Caco-2 (cell line): Measurements from ENCODE around the gene RPS24. TPM values are rescaled to one million over a fixed set of nuclear protein-coding genes. Genes with fewer than 3 reads are reported as not detected.
A peak's percentile ranks its signal among the peaks of the same experiment; 100 is the strongest.

Experiments used
- BruUV-seq: library from RNA; stranded (reverse); fragments of 400-500 nt; replicated peaks from 2 replicates; lab custom pipeline; 2021; lab: Mats Ljungman, UMichigan
- CTCF ChIA-PET: fragments of 300-600 bp; sonication (Branson Sonifier 250); formaldehyde crosslinking; loops from one replicate; lab custom pipeline; 2022; ENCODE audit warnings: antibody characterized with exemption; lab: Charles Lee
- POLR2A ChIA-PET: fragments of 300-600 bp; sonication (Branson Sonifier 250); formaldehyde crosslinking; loops from one replicate; lab custom pipeline; 2022; ENCODE audit warnings: antibody characterized with exemption; lab: Charles Lee
- DNase-seq, 2 experiments: peaks; one replicate each; pipeline versions ENCODE4 v3.0.0 to v3.0.0-alpha.2; 2020 to 2022
- H3K27me3 ChIP-seq: replicated peaks from 2 replicates; pipeline ENCODE4 v1.6.0; 2011; ENCODE audit warnings: low read length; ENCODE audit not compliant: control insufficient read depth, insufficient read depth
- H3K36me3 ChIP-seq: 2 replicates; pipeline ENCODE4 v1.5.1; 2011; ENCODE audit warnings: low read length; ENCODE audit not compliant: control insufficient read depth, insufficient read depth
- H3K4me1 ChIP-seq: fragments of 250-450 bp; sonication (Bioruptor Pico); 2 replicates; pipeline ENCODE4 v1.5.1; 2020; ENCODE audit warnings: mild to moderate bottlenecking
- H3K4me3 ChIP-seq: 2 replicates; pipeline ENCODE4 v1.5.1; 2011; ENCODE audit warnings: low read depth, mild to moderate bottlenecking, control low read depth, low read length
- H3K9me3 ChIP-seq: fragments of 250-450 bp; sonication (Bioruptor Pico); 2 replicates; pipeline ENCODE4 v1.5.1; 2020; ENCODE audit warnings: mild to moderate bottlenecking, moderate library complexity
- H3K27ac Mint-ChIP-seq: one replicate; pipeline ENCODE4 v1.8.0; 2022; ENCODE audit warnings: mixed read lengths; ENCODE audit not compliant: unreplicated experiment
- H3K27me3 Mint-ChIP-seq: one replicate; pipeline ENCODE4 v1.8.0; 2022; ENCODE audit warnings: mixed read lengths; ENCODE audit not compliant: insufficient read depth, unreplicated experiment
- H3K36me3 Mint-ChIP-seq: one replicate; pipeline ENCODE4 v1.8.0; 2022; ENCODE audit warnings: mild to moderate bottlenecking, mixed read lengths; ENCODE audit not compliant: insufficient read depth, unreplicated experiment
- H3K4me1 Mint-ChIP-seq: one replicate; pipeline ENCODE4 v1.8.0; 2022; ENCODE audit warnings: low read depth, mixed read lengths; ENCODE audit not compliant: unreplicated experiment
- H3K4me3 Mint-ChIP-seq: one replicate; pipeline ENCODE4 v1.8.0; 2022; ENCODE audit warnings: mild to moderate bottlenecking, moderate library complexity, mixed read lengths; ENCODE audit not compliant: unreplicated experiment
- H3K9me3 Mint-ChIP-seq: one replicate; pipeline ENCODE4 v1.8.0; 2022; ENCODE audit warnings: mixed read lengths; ENCODE audit not compliant: unreplicated experiment
- intact Hi-C: fragments of 100-400 bp; cut with micrococcal nuclease; formaldehyde crosslinking; loops from one replicate; pipeline ENCODE4 v1.10.0; 2022; ENCODE audit not compliant: unreplicated experiment
- total RNA-seq: library from RNA; stranded (reverse); gene quantifications from 2 replicates; pipeline ENCODE4 v1.2.3, GENCODE V29; 2022
- TF ChIP-seq, protein P1 (sequence below), 2 experiments: fragments of 200-600 bp in 1 of 2; IDR thresholded peaks; 1 replicate in 1 of 2; 2 replicates in 1 of 2; pipeline versions ENCODE4 v1.5.1 to v1.8.0; 2011 to 2022; ENCODE audit warnings: antibody characterized with exemption in 1 of 2, control low read depth in 1 of 2, inconsistent platforms in 1 of 2, low read depth in 1 of 2, low read length in 1 of 2, mild to moderate bottlenecking in 1 of 2, moderate library complexity in 1 of 2; ENCODE audit not compliant: insufficient read depth in 1 of 2, severe bottlenecking in 1 of 2, unreplicated experiment in 1 of 2

Gene RPS24
- total RNA-seq, 1 experiment from 2014 or later, result 2,311 TPM

DNA sequence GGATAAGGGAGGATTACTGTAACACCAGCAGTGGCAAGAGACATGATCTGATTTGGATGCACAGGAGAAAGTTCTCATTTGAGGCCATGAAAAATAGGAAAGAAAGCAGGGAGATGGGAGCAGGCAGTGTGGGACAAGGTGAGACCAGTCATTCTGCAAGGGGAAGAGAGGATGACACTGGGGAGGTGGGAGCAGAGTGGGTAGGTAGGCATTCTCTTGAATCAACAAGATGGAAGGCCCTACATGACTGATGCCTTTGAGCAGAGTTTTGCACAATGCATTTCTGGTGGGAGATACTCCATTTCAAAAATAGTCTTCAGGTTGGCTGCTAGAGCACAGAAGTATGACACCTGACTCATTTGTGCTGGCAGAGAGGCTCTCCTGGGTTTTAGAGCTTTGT is 10.5 kb downstream of the RPS24 start:
- H3K4me1 Mint-ChIP-seq, result peaks cover 7% of the 10 kb centered on the region

DNA sequence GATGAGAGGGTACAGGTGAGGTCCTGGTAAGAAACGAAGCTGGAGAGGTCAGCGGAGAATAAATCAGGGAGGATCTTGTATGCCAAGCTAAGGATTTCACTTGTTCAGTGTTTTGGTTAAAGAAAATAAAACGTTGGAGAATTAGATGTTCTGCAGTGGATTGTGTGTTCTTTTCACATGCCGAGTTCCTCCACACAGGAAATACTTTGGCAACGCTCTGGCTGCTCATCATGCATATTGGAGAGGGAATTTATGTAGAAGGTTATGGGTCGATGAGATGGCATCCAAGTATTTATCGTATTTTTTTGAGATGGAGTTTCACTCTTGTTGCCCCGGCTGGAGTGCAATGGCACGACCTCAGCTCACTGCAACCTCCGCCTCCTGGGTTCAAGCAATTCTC is 11.0 kb downstream of the RPS24 start:
- Histone ChIP-seq H3K4me3 (no peak overlapping the region), H3K9me3 (no peaks in the 10 kb centered on the region), H3K36me3 (peaks cover 7% of the 10 kb centered on the region), H3K27me3 (no peaks in the 10 kb centered on the region), H3K4me1 (no peaks in the 10 kb centered on the region)
- peak overlapping the region; percentile 1 for H3K27ac Mint-ChIP-seq
- intact Hi-C loops, result loop anchor here (10.0 kb wide), 1 partner anchor 1010 kb away; no protein-coding TSS in a partner anchor
- H3K4me3 Mint-ChIP-seq, result no peak overlapping the region
- DNase-seq, result no peak
- ChIA-PET CTCF (no interaction called here), POLR2A (no interaction called here)
- TF ChIP-seq, protein P1, sequence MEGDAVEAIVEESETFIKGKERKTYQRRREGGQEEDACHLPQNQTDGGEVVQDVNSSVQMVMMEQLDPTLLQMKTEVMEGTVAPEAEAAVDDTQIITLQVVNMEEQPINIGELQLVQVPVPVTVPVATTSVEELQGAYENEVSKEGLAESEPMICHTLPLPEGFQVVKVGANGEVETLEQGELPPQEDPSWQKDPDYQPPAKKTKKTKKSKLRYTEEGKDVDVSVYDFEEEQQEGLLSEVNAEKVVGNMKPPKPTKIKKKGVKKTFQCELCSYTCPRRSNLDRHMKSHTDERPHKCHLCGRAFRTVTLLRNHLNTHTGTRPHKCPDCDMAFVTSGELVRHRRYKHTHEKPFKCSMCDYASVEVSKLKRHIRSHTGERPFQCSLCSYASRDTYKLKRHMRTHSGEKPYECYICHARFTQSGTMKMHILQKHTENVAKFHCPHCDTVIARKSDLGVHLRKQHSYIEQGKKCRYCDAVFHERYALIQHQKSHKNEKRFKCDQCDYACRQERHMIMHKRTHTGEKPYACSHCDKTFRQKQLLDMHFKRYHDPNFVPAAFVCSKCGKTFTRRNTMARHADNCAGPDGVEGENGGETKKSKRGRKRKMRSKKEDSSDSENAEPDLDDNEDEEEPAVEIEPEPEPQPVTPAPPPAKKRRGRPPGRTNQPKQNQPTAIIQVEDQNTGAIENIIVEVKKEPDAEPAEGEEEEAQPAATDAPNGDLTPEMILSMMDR (IDR thresholded peaks at IDR 0.05; ENCODE audit: insufficient read depth in 1 of 2, low read depth in 1 of 2, low read length in 1 of 2, severe bottlenecking in 1 of 2, unreplicated experiment in 1 of 2), result no peak
- H3K9me3 Mint-ChIP-seq, result no peaks in the 10 kb centered on the region
- BruUV-seq, result no TSS peak
- H3K36me3 Mint-ChIP-seq, result peaks cover 65% of the 10 kb centered on the region
- H3K27me3 Mint-ChIP-seq, result no peaks in the 10 kb centered on the region
- peaks cover 7% of the 10 kb centered on the region for H3K4me1 Mint-ChIP-seq

More for the DNA sequence above, 10.5 kb downstream of the RPS24 start:
- H3K27me3 ChIP-seq, result no peaks in the 10 kb centered on the region
- ChIA-PET POLR2A (no interaction called here), CTCF (no interaction called here)
- no peak overlapping the region for H3K4me3 Mint-ChIP-seq
- H3K9me3 ChIP-seq, result no peaks in the 10 kb centered on the region
- H3K4me1 ChIP-seq, result no peaks in the 10 kb centered on the region
- no TSS peak for BruUV-seq
- peaks cover 70% of the 10 kb centered on the region for H3K36me3 Mint-ChIP-seq
- H3K27me3 Mint-ChIP-seq, result no peaks in the 10 kb centered on the region
- TF ChIP-seq, protein P1 (IDR thresholded peaks at IDR 0.05; ENCODE audit: insufficient read depth in 1 of 2, low read depth in 1 of 2, low read length in 1 of 2, severe bottlenecking in 1 of 2, unreplicated experiment in 1 of 2), result no peak
- no peak overlapping the region for H3K4me3 ChIP-seq
- intact Hi-C loops, result loop anchor here (10.0 kb wide), 1 partner anchor 1011 kb away; no protein-coding TSS in a partner anchor
- H3K36me3 ChIP-seq, result peaks cover 8% of the 10 kb centered on the region
- H3K9me3 Mint-ChIP-seq, result no peaks in the 10 kb centered on the region
- peak overlapping the region; percentile 1 for H3K27ac Mint-ChIP-seq
- DNase-seq, result no peak

DNA sequence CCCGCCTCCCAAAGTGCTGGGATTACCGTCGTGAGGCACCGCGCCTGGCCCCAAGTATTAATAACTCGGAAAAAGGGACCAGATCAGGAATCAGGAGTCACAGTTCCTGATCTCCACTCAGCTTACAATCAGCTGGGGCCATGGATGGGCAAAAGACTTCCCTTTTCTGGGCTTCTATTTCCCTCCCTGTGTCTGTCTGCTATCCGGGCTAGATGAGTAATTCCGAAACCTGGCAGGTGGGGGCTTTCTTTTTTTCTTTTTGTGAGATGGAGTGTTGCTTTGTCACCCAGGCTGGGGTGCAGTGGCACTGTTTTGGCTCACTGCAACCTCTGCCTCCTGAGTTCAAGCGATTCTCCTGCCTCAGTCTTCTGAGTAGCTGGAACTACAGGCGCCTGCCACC is 11.6 kb downstream of the RPS24 start:
- Histone ChIP-seq H3K36me3 (peaks cover 7% of the 10 kb centered on the region), H3K4me3 (no peak overlapping the region), H3K4me1 (no peaks in the 10 kb centered on the region), H3K9me3 (no peaks in the 10 kb centered on the region), H3K27me3 (no peaks in the 10 kb centered on the region)
- Mint-ChIP-seq H3K4me1 (peaks cover 7% of the 10 kb centered on the region), H3K27ac (no peak overlapping the region), H3K36me3 (peaks cover 60% of the 10 kb centered on the region), H3K9me3 (no peaks in the 10 kb centered on the region), H3K27me3 (no peaks in the 10 kb centered on the region), H3K4me3 (no peak overlapping the region)
- ChIA-PET POLR2A (no interaction called here), CTCF (no interaction called here)
- TF ChIP-seq, protein P1 (IDR thresholded peaks at IDR 0.05; ENCODE audit: insufficient read depth in 1 of 2, low read depth in 1 of 2, low read length in 1 of 2, severe bottlenecking in 1 of 2, unreplicated experiment in 1 of 2), result no peak
- BruUV-seq, result no TSS peak
- intact Hi-C loops, result loop anchor here (10.0 kb wide), 1 partner anchor 1010 kb away; no protein-coding TSS in a partner anchor
- DNase-seq, result no peak
